Measurements from ENCODE around the gene KRTAP10-3. TPM values are rescaled to one million over a fixed set of nuclear protein-coding genes. Genes with fewer than 3 reads are reported as not detected.

KRTAP10-3 gene
- total RNA-seq, 3 donors from 2014 or later: not detected

DNA sequence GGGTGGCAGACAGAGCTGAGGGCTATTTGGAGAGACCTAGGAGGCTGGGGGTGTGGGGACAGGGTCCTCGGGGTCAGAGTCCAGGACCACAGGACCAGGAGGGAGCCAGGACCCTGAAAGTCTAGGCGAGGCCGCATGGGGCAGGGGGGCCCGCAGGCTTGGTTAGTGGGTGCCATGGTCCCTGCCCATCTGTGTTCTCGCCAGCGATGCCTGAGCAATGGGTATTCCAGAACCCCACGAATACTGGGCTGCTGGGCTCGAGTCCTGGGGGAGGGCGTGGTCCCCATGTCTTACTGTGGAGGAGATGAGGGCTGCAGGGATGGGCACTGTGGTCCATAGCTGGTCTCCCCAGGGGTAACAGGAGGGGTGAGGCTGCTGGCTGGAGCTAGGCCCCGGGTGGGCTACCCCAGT, 31.7 kb upstream of the KRTAP10-3 start:
- ATAC-seq (no peak), DNase-seq (no peak)
- Histone ChIP-seq H3K36me3 (ENCODE audit: low read depth) (no peaks in the 10 kb centered on the region), H3K9me3 (no peaks in the 10 kb centered on the region), H3K4me3 (no peak overlapping the region), H3K4me1 (ENCODE audit: low read depth) (no peaks in the 10 kb centered on the region)
- TF ChIP-seq, protein P1, sequence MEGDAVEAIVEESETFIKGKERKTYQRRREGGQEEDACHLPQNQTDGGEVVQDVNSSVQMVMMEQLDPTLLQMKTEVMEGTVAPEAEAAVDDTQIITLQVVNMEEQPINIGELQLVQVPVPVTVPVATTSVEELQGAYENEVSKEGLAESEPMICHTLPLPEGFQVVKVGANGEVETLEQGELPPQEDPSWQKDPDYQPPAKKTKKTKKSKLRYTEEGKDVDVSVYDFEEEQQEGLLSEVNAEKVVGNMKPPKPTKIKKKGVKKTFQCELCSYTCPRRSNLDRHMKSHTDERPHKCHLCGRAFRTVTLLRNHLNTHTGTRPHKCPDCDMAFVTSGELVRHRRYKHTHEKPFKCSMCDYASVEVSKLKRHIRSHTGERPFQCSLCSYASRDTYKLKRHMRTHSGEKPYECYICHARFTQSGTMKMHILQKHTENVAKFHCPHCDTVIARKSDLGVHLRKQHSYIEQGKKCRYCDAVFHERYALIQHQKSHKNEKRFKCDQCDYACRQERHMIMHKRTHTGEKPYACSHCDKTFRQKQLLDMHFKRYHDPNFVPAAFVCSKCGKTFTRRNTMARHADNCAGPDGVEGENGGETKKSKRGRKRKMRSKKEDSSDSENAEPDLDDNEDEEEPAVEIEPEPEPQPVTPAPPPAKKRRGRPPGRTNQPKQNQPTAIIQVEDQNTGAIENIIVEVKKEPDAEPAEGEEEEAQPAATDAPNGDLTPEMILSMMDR (IDR thresholded peaks at IDR 0.05): no peak
- intact Hi-C loops (cut with DNase I, micrococcal nuclease): no loop called here

DNA sequence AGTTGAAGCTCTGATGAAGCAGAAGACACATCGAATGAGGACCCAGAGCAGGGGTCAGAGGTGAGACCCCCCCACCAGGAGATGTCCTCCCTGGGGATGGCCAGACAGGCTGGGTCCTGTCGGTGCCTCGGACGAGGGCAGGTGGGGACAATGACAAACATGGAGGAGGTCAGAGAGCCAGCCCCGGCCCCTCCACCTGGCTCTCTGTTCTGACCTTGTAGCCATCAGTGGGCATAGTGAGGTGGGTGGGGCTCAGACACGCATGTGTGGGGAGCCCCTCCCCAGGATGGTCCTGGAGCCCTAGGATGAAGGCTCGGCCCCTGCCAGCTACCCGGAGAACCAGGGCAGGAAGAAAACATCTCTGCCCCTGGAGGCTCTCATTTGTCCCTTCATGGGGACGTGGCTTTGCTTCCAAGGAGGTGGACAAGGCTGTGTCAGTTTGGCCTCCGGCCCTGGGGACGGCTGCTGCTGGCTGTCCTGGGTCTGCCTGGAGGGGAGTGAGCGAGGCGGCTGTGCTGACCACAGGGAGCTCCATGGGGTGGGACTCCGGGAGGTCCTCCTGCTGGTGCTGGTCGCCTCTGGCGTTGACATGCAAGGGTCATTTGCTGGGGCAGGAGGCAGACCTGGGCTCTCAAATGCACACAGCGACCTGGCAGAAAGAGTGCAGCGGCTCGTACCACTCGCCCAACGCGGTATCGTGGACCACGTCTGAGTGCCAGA, 31.2 kb upstream of the KRTAP10-3 start:
- no peak overlapping the region for H3K4me3 ChIP-seq
- intact Hi-C loops (cut with DNase I, micrococcal nuclease): no loop called here
- no peak for ATAC-seq
- no peaks in the 10 kb centered on the region for H3K9me3 ChIP-seq
- no peaks in the 10 kb centered on the region for H3K36me3 ChIP-seq (ENCODE audit: low read depth)
- H3K4me1 ChIP-seq (ENCODE audit: low read depth): no peaks in the 10 kb centered on the region
- TF ChIP-seq, protein P1 (IDR thresholded peaks at IDR 0.05): no peak
- DNase-seq: no peak

DNA sequence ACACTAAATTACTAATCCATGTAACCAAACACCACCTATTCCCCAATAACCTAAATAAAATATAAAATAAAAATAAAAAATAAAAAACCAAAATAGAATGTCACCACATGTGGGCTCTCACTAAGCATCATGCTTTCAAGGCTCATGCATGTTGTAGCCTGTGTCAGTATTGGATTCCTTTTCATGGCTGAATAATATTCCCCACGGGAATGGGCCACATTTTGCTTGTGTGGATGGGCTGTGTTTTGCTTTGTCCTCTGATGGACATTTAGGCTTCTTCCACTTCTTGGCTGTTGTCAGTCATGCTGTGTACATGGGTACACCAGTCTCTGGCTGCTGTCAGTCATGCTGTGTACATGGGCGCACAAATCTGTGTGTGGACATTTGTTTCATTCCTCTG, 30.5 kb upstream of the KRTAP10-3 start:
- no peak for DNase-seq
- intact Hi-C loops (cut with DNase I, micrococcal nuclease): no loop called here
- Histone ChIP-seq H3K36me3 (ENCODE audit: low read depth) (no peaks in the 10 kb centered on the region), H3K4me3 (no peak overlapping the region), H3K4me1 (ENCODE audit: low read depth) (no peaks in the 10 kb centered on the region), H3K9me3 (no peaks in the 10 kb centered on the region)
- ATAC-seq: no peak
- TF ChIP-seq, protein P1 (IDR thresholded peaks at IDR 0.05): no peak

DNA sequence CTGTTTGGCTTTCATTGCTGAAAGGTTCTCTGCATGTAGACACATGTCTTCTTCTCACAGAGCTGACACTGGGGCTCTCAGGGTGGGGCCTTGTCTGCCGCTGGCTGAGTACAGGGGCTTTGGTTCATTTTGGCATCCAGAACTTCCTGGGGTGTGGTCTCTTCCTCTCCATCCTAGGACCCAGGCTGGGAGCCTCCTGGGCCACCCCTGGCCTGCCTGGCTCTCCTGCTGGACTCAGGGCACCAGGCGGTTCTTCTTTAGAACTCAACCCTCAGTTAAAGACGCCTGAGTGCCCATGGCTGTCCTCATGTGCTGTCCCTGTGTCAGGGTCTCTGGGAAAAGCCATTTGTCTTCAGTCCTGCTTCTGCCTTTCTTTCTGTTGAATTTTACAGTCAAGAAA, 27.3 kb upstream of the KRTAP10-3 start:
- intact Hi-C loops (cut with DNase I, micrococcal nuclease): no loop called here
- ATAC-seq (no peak), DNase-seq (no peak)
- TF ChIP-seq, protein P1 (IDR thresholded peaks at IDR 0.05): no peak
- H3K4me3 ChIP-seq: no peak overlapping the region
- no peaks in the 10 kb centered on the region for H3K4me1 ChIP-seq (ENCODE audit: low read depth)
- no peaks in the 10 kb centered on the region for H3K36me3 ChIP-seq (ENCODE audit: low read depth)
- peaks cover 8% of the 10 kb centered on the region for H3K9me3 ChIP-seq

DNA sequence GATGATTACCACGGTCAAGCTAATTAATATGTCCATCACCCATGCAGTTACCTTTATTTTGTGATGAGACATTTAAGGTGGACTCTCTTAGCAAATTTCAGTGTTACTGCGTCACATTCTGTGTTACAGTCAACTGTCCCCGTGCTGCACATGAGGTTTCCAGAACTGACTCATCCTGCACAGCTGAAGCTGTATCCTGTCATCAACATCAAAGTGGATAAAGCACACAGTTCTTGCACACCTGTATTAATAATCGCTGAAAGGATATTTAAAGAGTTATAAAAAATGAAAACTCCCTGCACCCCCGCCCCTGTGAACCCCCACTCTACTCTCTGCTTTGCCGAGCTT, 25.2 kb upstream of the KRTAP10-3 start:
- no peak for DNase-seq
- peaks cover 9% of the 10 kb centered on the region for H3K9me3 ChIP-seq
- TF ChIP-seq, protein P1 (IDR thresholded peaks at IDR 0.05): no peak
- H3K4me1 ChIP-seq (ENCODE audit: low read depth): no peaks in the 10 kb centered on the region
- no peaks in the 10 kb centered on the region for H3K36me3 ChIP-seq (ENCODE audit: low read depth)
- H3K4me3 ChIP-seq: no peak overlapping the region
- ATAC-seq: no peak
- intact Hi-C loops (cut with DNase I, micrococcal nuclease): no loop called here

All from mucosa of descending colon (tissue), 3 donors.